CD14-positive monocyte (primary cell): ENCODE data around the gene SCN2A. TPM values are rescaled to one million over a fixed set of nuclear protein-coding genes. Genes with fewer than 3 reads are reported as not detected.
A peak's percentile ranks its signal among the peaks of the same experiment; 100 is the strongest.
"Not testable (repeated sequence)": the region's sequence is repeated elsewhere in the genome, so short reads cannot be mapped to it uniquely, and the experiment has no call there.

Source experiments
- DNase-seq, 3 donors: peaks; one replicate each; pipeline ENCODE4 v3.0.0-alpha.2; 2011 to 2022
- H2AFZ ChIP-seq: 2 replicates; pipeline ENCODE4 v1.6.0; 2012; ENCODE audit warnings: mild to moderate bottlenecking, low read depth, low read length, inconsistent platforms; ENCODE audit not compliant: insufficient read depth, poor library complexity, severe bottlenecking
- H3K27ac ChIP-seq, 2 donors: 1 replicate in 1 of 2; 2 replicates in 1 of 2; pipeline ENCODE4 v1.5.1; 2012 to 2013; ENCODE audit warnings: low read length in 2 of 2, control low read depth in 1 of 2, inconsistent platforms in 1 of 2, low read depth in 1 of 2, mild to moderate bottlenecking in 1 of 2
- H3K27me3 ChIP-seq, 2 donors: one replicate each; pipeline versions ENCODE4 v1.6.0 to v1.6.1; 2011 to 2013; ENCODE audit warnings: low read length in 2 of 2; ENCODE audit not compliant: control insufficient read depth in 2 of 2, insufficient read depth in 2 of 2
- H3K36me3 ChIP-seq, 2 donors: replicated peaks in 1 of 2; 1 replicate in 1 of 2; 2 replicates in 1 of 2; pipeline versions ENCODE4 v1.5.1 to v1.6.1; 2012 to 2013; ENCODE audit warnings: low read length in 2 of 2, control low read depth in 1 of 2, inconsistent platforms in 1 of 2, mild to moderate bottlenecking in 1 of 2; ENCODE audit not compliant: insufficient read depth in 2 of 2, control insufficient read depth in 1 of 2
- H3K4me1 ChIP-seq, 2 donors: 1 replicate in 1 of 2; 2 replicates in 1 of 2; pipeline versions ENCODE4 v1.5.1 to v1.6.1; 2012 to 2013; ENCODE audit warnings: low read length in 2 of 2, control low read depth in 1 of 2, inconsistent platforms in 1 of 2, mild to moderate bottlenecking in 1 of 2, moderate library complexity in 1 of 2; ENCODE audit not compliant: insufficient read depth in 2 of 2, control insufficient read depth in 1 of 2
- H3K4me2 ChIP-seq: replicated peaks from 2 replicates; pipeline ENCODE3; 2012; ENCODE audit warnings: low read length, moderate library complexity, mild to moderate bottlenecking; ENCODE audit not compliant: poor library complexity, severe bottlenecking; ENCODE audit errors: extremely low read depth
- H3K4me3 ChIP-seq, 3 experiments: fragments of 200-600 bp in 1 of 3; sonication (generic) in 1 of 3; replicated peaks in 1 of 3; 1 replicate in 2 of 3; 2 replicates in 1 of 3; pipeline ENCODE4 v1.5.1; 2011 to 2013; ENCODE audit warnings: low read length in 3 of 3, mild to moderate bottlenecking in 3 of 3, control low read depth in 2 of 3, low read depth in 2 of 3, inconsistent platforms in 1 of 3, moderate library complexity in 1 of 3
- H3K79me2 ChIP-seq: 2 replicates; pipeline ENCODE4 v1.6.0; 2012; ENCODE audit warnings: mild to moderate bottlenecking, control low read depth, inconsistent platforms, low read length, moderate library complexity; ENCODE audit not compliant: insufficient read depth
- H3K9ac ChIP-seq: 2 replicates; pipeline ENCODE4 v1.6.0; 2017; ENCODE audit warnings: low read length, mild to moderate bottlenecking; ENCODE audit not compliant: insufficient read depth, poor library complexity, severe bottlenecking
- H3K9me3 ChIP-seq, 2 donors: replicated peaks in 1 of 2; 1 replicate in 1 of 2; 2 replicates in 1 of 2; pipeline versions ENCODE4 v1.5.1 to v1.6.1; 2012 to 2013; ENCODE audit warnings: low read length in 2 of 2, control low read depth in 1 of 2; ENCODE audit not compliant: control insufficient read depth in 1 of 2, insufficient read depth in 1 of 2
- H4K20me1 ChIP-seq: 2 replicates; pipeline ENCODE4 v1.6.0; 2012; ENCODE audit warnings: mild to moderate bottlenecking, low read length, control low read depth, moderate library complexity; ENCODE audit not compliant: insufficient read depth
- H3K27ac Mint-ChIP-seq, 7 donors: one replicate each; pipeline ENCODE4 v1.8.0; 2020; ENCODE audit warnings: mild to moderate bottlenecking in 7 of 7, mixed read lengths in 7 of 7, moderate library complexity in 6 of 7, inconsistent platforms in 2 of 7
- H3K27me3 Mint-ChIP-seq, 3 donors: one replicate each; pipeline ENCODE4 v1.8.0; 2021 to 2022; ENCODE audit warnings: low read depth in 3 of 3, mild to moderate bottlenecking in 3 of 3, mixed read lengths in 3 of 3, moderate library complexity in 3 of 3, inconsistent platforms in 1 of 3
- H3K36me3 Mint-ChIP-seq, 2 donors: one replicate each; pipeline ENCODE4 v1.8.0; 2020; ENCODE audit warnings: mixed read lengths in 2 of 2, inconsistent platforms in 1 of 2, mild to moderate bottlenecking in 1 of 2
- H3K4me1 Mint-ChIP-seq: one replicate; pipeline ENCODE4 v1.8.0; 2020; ENCODE audit warnings: mild to moderate bottlenecking, mixed read lengths
- H3K4me3 Mint-ChIP-seq, 2 donors: one replicate each; pipeline ENCODE4 v1.8.0; 2020; ENCODE audit warnings: mild to moderate bottlenecking in 2 of 2, mixed read lengths in 2 of 2, moderate library complexity in 1 of 2
- H3K9me3 Mint-ChIP-seq, 7 donors: one replicate each; pipeline ENCODE4 v1.8.0; 2020 to 2022; ENCODE audit warnings: mixed read lengths in 7 of 7, mild to moderate bottlenecking in 6 of 7, moderate library complexity in 6 of 7, inconsistent platforms in 2 of 7
- WGBS: methylation state at CpG from one replicate; pipeline ENCODE4 v1.1.5; 2013; ENCODE audit warnings: missing lambda C conversion rate; ENCODE audit not compliant: insufficient coverage; 5-methylcytosine and 5-hydroxymethylcytosine counted together
- intact Hi-C, 2 donors: fragments of 100-400 bp; cut with micrococcal nuclease; formaldehyde crosslinking; loops; one replicate each; pipeline versions ENCODE4 v1.15.0 to v1.15.1; 2023
- polyA plus RNA-seq, 3 donors: library from polyadenylated mRNA; depleted of rRNA in 1 of 3; unstranded in 2 of 3; stranded (reverse) in 1 of 3; fragments of 300-500 nt in 2 of 3; fragments of >200 nt in 1 of 3; fragmentation: Illumina TruSeq in 2 of 3; gene quantifications; 1 replicate in 2 of 3; 2 replicates in 1 of 3; pipeline ENCODE4 v1.2.3, GENCODE V29; 2012 to 2021
- TF ChIP-seq, protein P1 (sequence below): fragments of 200-600 bp; IDR thresholded peaks from one replicate; pipeline ENCODE4 v1.8.0; 2022; ENCODE audit warnings: antibody characterized with exemption, mild to moderate bottlenecking

The SCN2A gene
- polyA plus RNA-seq, 3 donors: not detected

DNA sequence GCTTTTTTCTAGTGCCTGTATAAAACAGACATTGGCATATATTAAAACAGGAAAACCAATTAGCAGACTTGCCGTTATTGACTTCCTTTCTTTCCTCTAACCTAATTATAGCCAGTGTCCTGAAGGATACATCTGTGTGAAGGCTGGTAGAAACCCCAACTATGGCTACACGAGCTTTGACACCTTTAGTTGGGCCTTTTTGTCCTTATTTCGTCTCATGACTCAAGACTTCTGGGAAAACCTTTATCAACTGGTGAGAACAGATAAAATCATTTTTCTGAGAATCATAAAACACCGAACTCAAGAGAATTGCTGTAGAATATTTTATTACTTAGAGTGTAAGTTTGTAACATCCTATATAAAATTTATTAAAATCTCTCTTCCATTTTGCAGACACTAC, 74.3 kb downstream of the SCN2A start:
- Histone ChIP-seq H3K36me3 (no peaks in the 10 kb centered on the region), H3K4me1 (no peaks in the 10 kb centered on the region), H3K27ac (no peak overlapping the region), H3K4me2 (no peak overlapping the region), H3K79me2 (no peaks in the 10 kb centered on the region), H3K9ac (no peak overlapping the region), H4K20me1 (no peaks in the 10 kb centered on the region), H3K9me3 (no peaks in the 10 kb centered on the region), H3K27me3 (no peaks in the 10 kb centered on the region), H3K4me3 (no peak overlapping the region), H2AFZ (no peak overlapping the region)
- Mint-ChIP-seq H3K4me3 (no peak overlapping the region), H3K9me3 (peaks cover 0 to 3% (median 0%) of the 10 kb centered on the region in 7 donors), H3K4me1 (no peaks in the 10 kb centered on the region), H3K27me3 (peaks cover 0 to 4% (median 0%) of the 10 kb centered on the region in 3 donors), H3K27ac (no peak overlapping the region), H3K36me3 (no peaks in the 10 kb centered on the region)
- intact Hi-C loops: no loop called here
- DNase-seq: no peak
- no CpG with 5 or more reads among the region's 4 CpGs for WGBS
- TF ChIP-seq, protein P1, sequence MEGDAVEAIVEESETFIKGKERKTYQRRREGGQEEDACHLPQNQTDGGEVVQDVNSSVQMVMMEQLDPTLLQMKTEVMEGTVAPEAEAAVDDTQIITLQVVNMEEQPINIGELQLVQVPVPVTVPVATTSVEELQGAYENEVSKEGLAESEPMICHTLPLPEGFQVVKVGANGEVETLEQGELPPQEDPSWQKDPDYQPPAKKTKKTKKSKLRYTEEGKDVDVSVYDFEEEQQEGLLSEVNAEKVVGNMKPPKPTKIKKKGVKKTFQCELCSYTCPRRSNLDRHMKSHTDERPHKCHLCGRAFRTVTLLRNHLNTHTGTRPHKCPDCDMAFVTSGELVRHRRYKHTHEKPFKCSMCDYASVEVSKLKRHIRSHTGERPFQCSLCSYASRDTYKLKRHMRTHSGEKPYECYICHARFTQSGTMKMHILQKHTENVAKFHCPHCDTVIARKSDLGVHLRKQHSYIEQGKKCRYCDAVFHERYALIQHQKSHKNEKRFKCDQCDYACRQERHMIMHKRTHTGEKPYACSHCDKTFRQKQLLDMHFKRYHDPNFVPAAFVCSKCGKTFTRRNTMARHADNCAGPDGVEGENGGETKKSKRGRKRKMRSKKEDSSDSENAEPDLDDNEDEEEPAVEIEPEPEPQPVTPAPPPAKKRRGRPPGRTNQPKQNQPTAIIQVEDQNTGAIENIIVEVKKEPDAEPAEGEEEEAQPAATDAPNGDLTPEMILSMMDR: no peak

DNA sequence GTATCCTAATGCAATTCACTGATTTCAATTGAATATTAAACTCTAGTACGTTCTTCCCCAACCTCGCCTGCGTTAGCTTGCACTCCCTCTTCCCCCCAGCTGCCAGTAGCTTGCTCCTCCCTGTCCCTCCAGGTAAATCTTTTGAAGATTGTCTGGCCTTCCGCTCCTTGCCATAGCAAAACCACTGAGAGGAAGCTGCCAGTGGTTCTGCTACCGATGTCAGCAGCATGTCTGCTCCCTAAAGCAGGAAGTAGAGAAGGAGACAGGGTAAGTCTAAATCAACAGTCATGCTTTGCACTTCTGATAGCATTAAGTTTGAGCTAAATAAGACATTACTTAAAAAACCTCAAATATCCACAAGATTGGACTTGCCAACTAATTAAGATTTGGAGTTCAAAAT, 89.1 kb downstream of the SCN2A start:
- Mint-ChIP-seq H3K27me3 (no peaks in the 10 kb centered on the region), H3K9me3 (no peaks in the 10 kb centered on the region), H3K27ac (no peak overlapping the region), H3K36me3 (no peaks in the 10 kb centered on the region), H3K4me3 (no peak overlapping the region), H3K4me1 (peaks cover 2% of the 10 kb centered on the region)
- no peaks in the 10 kb centered on the region for H3K9me3 ChIP-seq
- no peak overlapping the region for H3K9ac ChIP-seq
- H4K20me1 ChIP-seq: no peaks in the 10 kb centered on the region
- H3K27ac ChIP-seq: no peak overlapping the region
- H3K27me3 ChIP-seq: no peaks in the 10 kb centered on the region
- WGBS: 13% methylated on average over 4 of the region's 5 CpGs
- no peak overlapping the region for H3K4me3 ChIP-seq
- no peaks in the 10 kb centered on the region for H3K79me2 ChIP-seq
- H2AFZ ChIP-seq: peak overlapping the region; percentile 6
- no peaks in the 10 kb centered on the region for H3K4me1 ChIP-seq
- H3K4me2 ChIP-seq: no peak overlapping the region
- TF ChIP-seq, protein P1: no peak
- peak in 2 of 3 donors; percentile 1 to 3 for DNase-seq
- no peaks in the 10 kb centered on the region for H3K36me3 ChIP-seq
- intact Hi-C loops: no loop called here

DNA sequence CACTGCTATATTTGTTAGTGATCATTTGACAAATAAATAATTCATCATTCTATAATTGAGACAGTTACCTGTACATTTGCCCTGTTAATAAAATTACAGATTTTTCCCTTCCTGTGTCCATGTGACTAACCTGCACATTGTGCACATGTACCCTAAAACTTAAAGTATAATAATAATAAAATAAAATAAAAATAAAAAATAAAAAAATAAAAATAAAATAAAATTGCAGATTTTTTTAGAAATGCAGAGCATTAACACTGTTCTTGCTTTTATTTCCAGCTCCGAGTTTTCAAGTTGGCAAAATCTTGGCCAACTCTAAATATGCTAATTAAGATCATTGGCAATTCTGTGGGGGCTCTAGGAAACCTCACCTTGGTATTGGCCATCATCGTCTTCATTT, 105.1 kb downstream of the SCN2A start:
- WGBS: 100% methylated on average over 1 of the region's 2 CpGs
- H3K4me2 ChIP-seq, H3K4me1 ChIP-seq, H3K36me3 Mint-ChIP-seq, H3K27me3 ChIP-seq, H3K36me3 ChIP-seq, H3K4me1 Mint-ChIP-seq, H3K79me2 ChIP-seq, H3K9me3 ChIP-seq, DNase-seq, H3K27ac Mint-ChIP-seq, H3K9ac ChIP-seq, H3K27me3 Mint-ChIP-seq, H2AFZ ChIP-seq, H3K4me3 Mint-ChIP-seq, H3K4me3 ChIP-seq, intact Hi-C loops, H3K9me3 Mint-ChIP-seq, H3K27ac ChIP-seq, H4K20me1 ChIP-seq: not testable (repeated sequence)
